ENCODE data around the gene FAM234B. TPM values are rescaled to one million over a fixed set of nuclear protein-coding genes. Genes with fewer than 3 reads are reported as not detected.

FAM234B gene
- total RNA-seq, 4 donors from 2014 or later: 0.60 to 2.6 (median 1.8) TPM

GRCh38 chr12:13062669-13063068, 18.5 kb downstream of the FAM234B start:
- 91 to 93% methylated on average over 5 of the region's 5 CpGs for WGBS, 2 donors (ENCODE audit: low coverage in 1 of 2)
- DNase-seq: no peak
- Histone ChIP-seq H3K9me3 (no peaks in the 10 kb centered on the region), H3K4me1 (no peaks in the 10 kb centered on the region), H3K27me3 (peaks cover 12% of the 10 kb centered on the region), H3K36me3 (no peaks in the 10 kb centered on the region), H3K4me3 (no peak overlapping the region), H3K27ac (no peak overlapping the region)
- intact Hi-C loops (cut with DNase I; ENCODE audit: low total_unique reads): no loop called here
- in situ Hi-C loops (cut with MboI; ENCODE audit: low pct_ligation_motif_present in 1 of 4, low pct_unique_long_range_greater_than_20kb in 1 of 4, low sequenced_read_pairs in 3 of 4): no loop called here
- TF ChIP-seq POLR2A (IDR thresholded peaks at IDR 0.05) (no peak), POLR2AphosphoS5 (IDR thresholded peaks at IDR 0.05) (no peak), EP300 (IDR thresholded peaks at IDR 0.05; ENCODE audit: low read depth) (no peak), CTCF (IDR thresholded peaks at IDR 0.05) (no peak)

- intact Hi-C loops (cut with DNase I; ENCODE audit: low total_unique reads): no loop called here
- 83% methylated on average over 2 of the region's 2 CpGs; no CpG with 5 or more reads in 1 of the 2 donors for WGBS, 2 donors (ENCODE audit: low coverage in 1 of 2)
These were observed 21.8 kb downstream of the FAM234B start for GRCh38 chr12:13066014-13066413.

GRCh38 chr12:13066459-13066858, 22.3 kb downstream of the FAM234B start:
- TF ChIP-seq POLR2AphosphoS5 (IDR thresholded peaks at IDR 0.05): no peak
- TF ChIP-seq CTCF (IDR thresholded peaks at IDR 0.05): no peak
- no peak for TF ChIP-seq POLR2A (IDR thresholded peaks at IDR 0.05)
- no peak for TF ChIP-seq EP300 (IDR thresholded peaks at IDR 0.05; ENCODE audit: low read depth)
- H3K27me3 ChIP-seq: no peaks in the 10 kb centered on the region
- no peak overlapping the region for H3K4me3 ChIP-seq
- H3K4me1 ChIP-seq: no peaks in the 10 kb centered on the region
- H3K9me3 ChIP-seq: no peaks in the 10 kb centered on the region
- DNase-seq: no peak
- WGBS, 2 donors (ENCODE audit: low coverage in 1 of 2): 83% methylated on average over 7 of the region's 7 CpGs; no CpG with 5 or more reads in 1 of the 2 donors
- no peak overlapping the region for H3K27ac ChIP-seq
- intact Hi-C loops (cut with DNase I; ENCODE audit: low total_unique reads) (no loop called here), in situ Hi-C loops (cut with MboI; ENCODE audit: low pct_ligation_motif_present in 1 of 4, low pct_unique_long_range_greater_than_20kb in 1 of 4, low sequenced_read_pairs in 3 of 4) (no loop called here)
- H3K36me3 ChIP-seq: no peaks in the 10 kb centered on the region

More at GRCh38 chr12:13066014-13066413, 21.8 kb downstream of the FAM234B start:
- no peak for DNase-seq
- no peak for TF ChIP-seq CTCF (IDR thresholded peaks at IDR 0.05)
- no peak for TF ChIP-seq EP300 (IDR thresholded peaks at IDR 0.05; ENCODE audit: low read depth)
- no peak for TF ChIP-seq POLR2AphosphoS5 (IDR thresholded peaks at IDR 0.05)
- TF ChIP-seq POLR2A (IDR thresholded peaks at IDR 0.05): no peak
- H3K4me1 ChIP-seq: no peaks in the 10 kb centered on the region
- no peaks in the 10 kb centered on the region for H3K27me3 ChIP-seq
- H3K36me3 ChIP-seq: no peaks in the 10 kb centered on the region
- H3K4me3 ChIP-seq: no peak overlapping the region
- in situ Hi-C loops (cut with MboI; ENCODE audit: low pct_ligation_motif_present in 1 of 4, low pct_unique_long_range_greater_than_20kb in 1 of 4, low sequenced_read_pairs in 3 of 4): no loop called here
- no peak overlapping the region for H3K27ac ChIP-seq
- H3K9me3 ChIP-seq: no peaks in the 10 kb centered on the region

GRCh38 chr12:13067322-13067721, 23.1 kb downstream of the FAM234B start:
- H3K9me3 ChIP-seq: no peaks in the 10 kb centered on the region
- 91 to 93% methylated on average over 1 of the region's 1 CpG for WGBS, 2 donors (ENCODE audit: low coverage in 1 of 2)
- H3K4me3 ChIP-seq: no peak overlapping the region
- H3K27me3 ChIP-seq: no peaks in the 10 kb centered on the region
- TF ChIP-seq EP300 (IDR thresholded peaks at IDR 0.05; ENCODE audit: low read depth) (no peak), POLR2AphosphoS5 (IDR thresholded peaks at IDR 0.05) (no peak), CTCF (IDR thresholded peaks at IDR 0.05) (no peak), POLR2A (IDR thresholded peaks at IDR 0.05) (no peak)
- intact Hi-C loops (cut with DNase I; ENCODE audit: low total_unique reads): no loop called here
- in situ Hi-C loops (cut with MboI; ENCODE audit: low pct_ligation_motif_present in 1 of 4, low pct_unique_long_range_greater_than_20kb in 1 of 4, low sequenced_read_pairs in 3 of 4): no loop called here
- H3K36me3 ChIP-seq: no peaks in the 10 kb centered on the region
- H3K27ac ChIP-seq: no peak overlapping the region
- H3K4me1 ChIP-seq: no peaks in the 10 kb centered on the region
- no peak for DNase-seq
